ENCODE results near the gene KIAA1958.

The KIAA1958 gene

GRCh38 chr9:112608851-112609250 is 122.2 kb downstream of the KIAA1958 start:
- DNase-seq, result no peak
- Mint-ChIP-seq H3K9me3 (no peaks in the 10 kb centered on the region), H3K4me1 (peaks cover 14% of the 10 kb centered on the region), H3K36me3 (ENCODE audit: low read depth) (no peaks in the 10 kb centered on the region), H3K4me3 (no peak overlapping the region), H3K27ac (no peak overlapping the region), H3K27me3 (no peaks in the 10 kb centered on the region)
- no peak for ATAC-seq

GRCh38 chr9:112615584-112616266 is 129.1 kb downstream of the KIAA1958 start:
- no peak overlapping the region for H3K4me3 Mint-ChIP-seq
- no peak for ATAC-seq
- H3K9me3 Mint-ChIP-seq, result no peaks in the 10 kb centered on the region
- H3K36me3 Mint-ChIP-seq (ENCODE audit: low read depth), result peaks cover 4% of the 10 kb centered on the region
- no peaks in the 10 kb centered on the region for H3K4me1 Mint-ChIP-seq
- no peak overlapping the region for H3K27ac Mint-ChIP-seq
- no peaks in the 10 kb centered on the region for H3K27me3 Mint-ChIP-seq
- no peak for DNase-seq

- DNase-seq, result no peak
- Mint-ChIP-seq H3K4me3 (no peak overlapping the region), H3K4me1 (no peaks in the 10 kb centered on the region), H3K9me3 (no peaks in the 10 kb centered on the region), H3K27me3 (no peaks in the 10 kb centered on the region), H3K27ac (no peak overlapping the region), H3K36me3 (ENCODE audit: low read depth) (peaks cover 4% of the 10 kb centered on the region)
- no peak for ATAC-seq
Observed at GRCh38 chr9:112617371-112617770, 130.7 kb downstream of the KIAA1958 start.

GRCh38 chr9:112618385-112619009 is 131.9 kb downstream of the KIAA1958 start:
- ATAC-seq (no peak), DNase-seq (no peak)
- no peaks in the 10 kb centered on the region for H3K27me3 Mint-ChIP-seq

GRCh38 chr9:112620388-112620787 is 133.8 kb downstream of the KIAA1958 start:
- no peak overlapping the region for H3K27ac Mint-ChIP-seq
- H3K4me1 Mint-ChIP-seq, result no peaks in the 10 kb centered on the region
- H3K4me3 Mint-ChIP-seq, result no peak overlapping the region
- DNase-seq (no peak), ATAC-seq (no peak)
- no peaks in the 10 kb centered on the region for H3K9me3 Mint-ChIP-seq
- H3K27me3 Mint-ChIP-seq, result no peaks in the 10 kb centered on the region
- H3K36me3 Mint-ChIP-seq (ENCODE audit: low read depth), result peaks cover 4% of the 10 kb centered on the region

More at GRCh38 chr9:112618385-112619009, 131.9 kb downstream of the KIAA1958 start:
- H3K9me3 Mint-ChIP-seq, result no peaks in the 10 kb centered on the region
- peaks cover 4% of the 10 kb centered on the region for H3K36me3 Mint-ChIP-seq (ENCODE audit: low read depth)
- H3K27ac Mint-ChIP-seq, result no peak overlapping the region
- no peaks in the 10 kb centered on the region for H3K4me1 Mint-ChIP-seq
- H3K4me3 Mint-ChIP-seq, result no peak overlapping the region

GRCh38 chr9:112621018-112621655 is 134.5 kb downstream of the KIAA1958 start:
- H3K9me3 Mint-ChIP-seq, result no peaks in the 10 kb centered on the region
- H3K4me1 Mint-ChIP-seq, result no peaks in the 10 kb centered on the region
- DNase-seq, result no peak
- no peak overlapping the region for H3K4me3 Mint-ChIP-seq
- no peak overlapping the region for H3K27ac Mint-ChIP-seq
- H3K27me3 Mint-ChIP-seq, result no peaks in the 10 kb centered on the region
- no peak for ATAC-seq
- H3K36me3 Mint-ChIP-seq (ENCODE audit: low read depth), result peaks cover 4% of the 10 kb centered on the region

GRCh38 chr9:112623198-112623597 is 136.6 kb downstream of the KIAA1958 start:
- Mint-ChIP-seq H3K27me3 (no peaks in the 10 kb centered on the region), H3K9me3 (no peaks in the 10 kb centered on the region), H3K36me3 (ENCODE audit: low read depth) (no peaks in the 10 kb centered on the region), H3K4me1 (no peaks in the 10 kb centered on the region), H3K27ac (no peak overlapping the region), H3K4me3 (no peak overlapping the region)
- no peak for DNase-seq
- no peak for ATAC-seq

GRCh38 chr9:112624711-112625707 is 138.4 kb downstream of the KIAA1958 start:
- ATAC-seq (no peak), DNase-seq (no peak)
- no peaks in the 10 kb centered on the region for H3K36me3 Mint-ChIP-seq (ENCODE audit: low read depth)
- H3K4me3 Mint-ChIP-seq, result no peak overlapping the region
- no peak overlapping the region for H3K27ac Mint-ChIP-seq
- H3K4me1 Mint-ChIP-seq, result no peaks in the 10 kb centered on the region
- H3K9me3 Mint-ChIP-seq, result no peaks in the 10 kb centered on the region
- H3K27me3 Mint-ChIP-seq, result no peaks in the 10 kb centered on the region

- H3K4me1 Mint-ChIP-seq, result no peaks in the 10 kb centered on the region
- no peak for DNase-seq
- H3K27me3 Mint-ChIP-seq, result no peaks in the 10 kb centered on the region
- no peak for ATAC-seq
- H3K36me3 Mint-ChIP-seq (ENCODE audit: low read depth), result no peaks in the 10 kb centered on the region
- no peak overlapping the region for H3K27ac Mint-ChIP-seq
- H3K4me3 Mint-ChIP-seq, result no peak overlapping the region
- H3K9me3 Mint-ChIP-seq, result no peaks in the 10 kb centered on the region
Observed at GRCh38 chr9:112629671-112630485, 143.3 kb downstream of the KIAA1958 start.

- Mint-ChIP-seq H3K27me3 (no peaks in the 10 kb centered on the region), H3K4me1 (no peaks in the 10 kb centered on the region), H3K27ac (no peak overlapping the region), H3K9me3 (no peaks in the 10 kb centered on the region), H3K4me3 (no peak overlapping the region), H3K36me3 (ENCODE audit: low read depth) (no peaks in the 10 kb centered on the region)
- ATAC-seq (no peak), DNase-seq (no peak)
Observed at GRCh38 chr9:112631313-112632070, 144.9 kb downstream of the KIAA1958 start.

GRCh38 chr9:112640311-112640710 is 153.7 kb downstream of the KIAA1958 start:
- DNase-seq, result no peak
- ATAC-seq, result no peak
- H3K4me3 Mint-ChIP-seq, result no peak overlapping the region
- H3K27me3 Mint-ChIP-seq, result no peaks in the 10 kb centered on the region
- H3K4me1 Mint-ChIP-seq, result no peaks in the 10 kb centered on the region
- peaks cover 12% of the 10 kb centered on the region for H3K36me3 Mint-ChIP-seq (ENCODE audit: low read depth)
- H3K27ac Mint-ChIP-seq, result no peak overlapping the region
- peaks cover 14% of the 10 kb centered on the region for H3K9me3 Mint-ChIP-seq

- Mint-ChIP-seq H3K27me3 (no peaks in the 10 kb centered on the region), H3K27ac (no peak overlapping the region), H3K4me1 (no peaks in the 10 kb centered on the region), H3K36me3 (ENCODE audit: low read depth) (peaks cover 23% of the 10 kb centered on the region), H3K9me3 (peaks cover 22% of the 10 kb centered on the region), H3K4me3 (no peak overlapping the region)
- ATAC-seq (no peak), DNase-seq (no peak)
Observed at GRCh38 chr9:112642126-112642525, 155.5 kb downstream of the KIAA1958 start.

- Mint-ChIP-seq H3K4me1 (no peaks in the 10 kb centered on the region), H3K9me3 (peaks cover 37% of the 10 kb centered on the region), H3K4me3 (no peak overlapping the region), H3K27ac (no peak overlapping the region), H3K36me3 (ENCODE audit: low read depth) (peaks cover 35% of the 10 kb centered on the region), H3K27me3 (no peaks in the 10 kb centered on the region)
- no peak for ATAC-seq
- no peak for DNase-seq
Observed at GRCh38 chr9:112647596-112647995, 161.0 kb downstream of the KIAA1958 start.

All from activated naive CD8-positive, alpha-beta T cell treated with anti-CD3 and anti-CD28 coated beads, Interleukin-2, amount 50 U/mL, for 24 hours (primary cell).